Measurements from ENCODE around the gene PARL.
A peak's percentile ranks its signal among the peaks of the same experiment; 100 is the strongest.

GRCh38 chr3:183895296-183895695, 10.6 kb upstream of the PARL start:
- TF ChIP-seq, protein P1, sequence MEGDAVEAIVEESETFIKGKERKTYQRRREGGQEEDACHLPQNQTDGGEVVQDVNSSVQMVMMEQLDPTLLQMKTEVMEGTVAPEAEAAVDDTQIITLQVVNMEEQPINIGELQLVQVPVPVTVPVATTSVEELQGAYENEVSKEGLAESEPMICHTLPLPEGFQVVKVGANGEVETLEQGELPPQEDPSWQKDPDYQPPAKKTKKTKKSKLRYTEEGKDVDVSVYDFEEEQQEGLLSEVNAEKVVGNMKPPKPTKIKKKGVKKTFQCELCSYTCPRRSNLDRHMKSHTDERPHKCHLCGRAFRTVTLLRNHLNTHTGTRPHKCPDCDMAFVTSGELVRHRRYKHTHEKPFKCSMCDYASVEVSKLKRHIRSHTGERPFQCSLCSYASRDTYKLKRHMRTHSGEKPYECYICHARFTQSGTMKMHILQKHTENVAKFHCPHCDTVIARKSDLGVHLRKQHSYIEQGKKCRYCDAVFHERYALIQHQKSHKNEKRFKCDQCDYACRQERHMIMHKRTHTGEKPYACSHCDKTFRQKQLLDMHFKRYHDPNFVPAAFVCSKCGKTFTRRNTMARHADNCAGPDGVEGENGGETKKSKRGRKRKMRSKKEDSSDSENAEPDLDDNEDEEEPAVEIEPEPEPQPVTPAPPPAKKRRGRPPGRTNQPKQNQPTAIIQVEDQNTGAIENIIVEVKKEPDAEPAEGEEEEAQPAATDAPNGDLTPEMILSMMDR (conservative IDR thresholded peaks at IDR 0.05; ENCODE audit: low read length), result peak; percentile 83
- TF ChIP-seq EZH2phosphoT487 (IDR thresholded peaks at IDR 0.05; ENCODE audit: borderline replicate concordance), result no peak
